ENCODE measurements around the gene SAMD1.
A peak's percentile ranks its signal among the peaks of the same experiment; 100 is the strongest.
"Not testable (repeated sequence)": the region's sequence is repeated elsewhere in the genome, so short reads cannot be mapped to it uniquely, and the experiment has no call there.

Gene SAMD1

DNA sequence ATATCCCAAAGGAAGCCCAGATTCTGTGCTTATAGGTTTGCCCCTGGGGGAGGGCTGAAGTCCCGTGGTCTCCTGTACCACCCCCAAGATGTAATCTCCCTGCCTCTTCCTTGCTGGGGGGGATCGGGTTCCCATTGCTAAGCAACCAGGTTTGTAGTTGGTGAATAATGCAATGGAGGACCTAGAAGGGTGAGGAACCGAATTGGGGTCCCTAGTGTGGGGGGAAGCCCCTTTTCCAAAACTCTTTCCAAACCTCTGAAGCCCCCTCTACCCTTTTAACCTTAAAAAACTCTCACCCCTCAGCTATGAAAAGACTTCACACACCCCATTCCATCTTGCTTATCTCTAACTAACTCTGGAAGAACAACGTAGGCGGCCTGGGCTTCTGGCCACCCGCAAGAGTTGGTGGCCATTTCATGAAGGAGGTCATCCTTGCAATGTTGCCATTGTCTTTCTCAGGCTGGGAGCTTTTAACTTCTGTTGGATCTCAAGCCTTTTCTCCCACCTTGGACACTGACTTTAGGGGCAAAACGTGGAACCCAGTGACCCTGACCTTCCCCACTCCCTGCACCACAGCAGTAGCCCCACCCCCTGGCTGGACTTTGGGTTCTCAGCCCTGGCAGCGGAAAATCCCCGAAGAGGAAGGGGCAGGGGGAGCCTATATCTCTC lies 29.3 kb downstream of the SAMD1 start:
- no peak for DNase-seq

DNA sequence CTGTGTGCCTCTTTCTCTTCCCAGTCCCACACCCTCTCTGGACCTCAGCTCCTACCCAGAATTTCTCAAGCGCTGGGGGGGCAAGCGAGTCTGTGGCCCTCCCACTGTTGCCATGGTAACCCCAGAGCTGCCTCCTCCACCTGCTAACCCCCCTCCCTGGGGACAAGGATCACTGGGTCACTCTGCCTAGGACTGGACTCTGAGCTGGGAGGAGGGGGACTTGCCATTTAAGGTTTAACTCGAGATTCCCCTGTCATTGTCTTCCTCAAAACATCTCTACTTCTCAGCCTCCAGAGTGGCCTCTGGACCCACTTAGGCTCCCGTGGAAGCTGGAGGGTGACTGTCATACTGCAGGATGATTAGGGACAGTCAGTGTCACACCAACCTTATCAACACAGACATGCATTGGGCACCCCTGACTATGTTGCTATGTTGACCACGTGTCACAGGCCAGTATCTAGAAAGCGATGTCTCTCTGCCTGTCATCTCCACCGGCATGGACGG lies 30.8 kb downstream of the SAMD1 start:
- DNase-seq = no peak

DNA sequence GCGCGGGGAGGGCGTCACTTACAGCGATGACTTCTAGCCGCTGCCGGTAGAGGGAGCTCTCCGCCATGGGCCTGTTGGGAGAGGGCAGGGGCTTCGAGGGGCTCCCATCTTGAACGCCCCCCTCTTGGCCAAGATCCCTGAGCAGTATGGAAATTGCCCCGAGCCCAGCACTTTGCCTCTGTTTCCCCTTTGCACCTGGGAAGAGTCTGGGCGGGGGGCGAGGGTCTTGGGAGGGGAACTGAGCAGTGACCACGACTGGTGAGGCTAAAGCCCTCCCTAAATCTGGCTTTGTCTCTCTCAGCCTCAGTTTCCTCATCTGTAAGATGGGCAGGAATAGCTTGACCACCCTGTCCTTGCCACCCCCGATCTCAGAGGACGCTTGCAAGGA lies 31.5 kb downstream of the SAMD1 start:
- no peak for DNase-seq

DNA sequence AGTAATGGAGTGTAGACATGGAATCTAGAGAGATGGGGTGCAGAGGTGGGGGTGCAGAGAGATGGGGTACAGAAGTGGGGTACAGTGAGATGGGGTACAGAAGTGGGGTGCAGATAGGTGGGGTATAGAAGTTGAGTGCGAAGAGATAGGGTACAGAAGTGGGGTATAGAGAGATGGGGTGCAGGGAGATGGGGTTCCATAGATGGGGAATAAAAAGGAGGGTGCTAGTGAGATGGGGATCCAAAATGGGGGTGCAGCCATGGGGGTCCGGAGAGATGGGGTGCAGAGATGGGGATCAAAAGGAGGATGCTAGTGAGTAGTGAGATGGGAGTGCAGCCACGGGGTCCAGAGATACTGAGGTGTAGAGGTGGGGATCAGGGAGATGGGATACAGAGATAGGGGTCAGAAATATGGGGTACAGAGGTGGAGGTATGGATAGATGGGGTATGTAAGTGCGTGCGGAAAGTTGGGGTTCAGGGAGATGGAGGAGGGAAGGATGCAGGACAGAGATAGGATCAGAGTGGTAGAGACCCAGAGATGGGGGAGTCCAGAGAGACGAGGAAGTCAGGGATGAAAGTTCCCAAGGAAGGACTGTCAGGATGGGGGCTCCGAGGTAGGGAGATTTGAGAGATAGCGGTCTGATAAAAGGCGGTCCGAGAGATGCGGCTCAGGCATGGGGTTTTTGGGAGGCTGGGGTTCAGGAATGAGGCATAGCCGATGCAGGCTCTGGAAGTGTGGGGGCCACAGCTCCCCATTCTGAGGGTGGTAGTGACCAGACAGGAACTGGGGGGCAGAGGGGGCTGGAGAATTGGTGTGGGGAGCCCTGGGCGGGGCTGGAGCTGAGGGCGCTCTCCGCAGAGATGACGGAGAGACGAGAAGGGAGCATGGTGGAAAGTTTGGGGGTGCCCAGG lies 32.1 kb downstream of the SAMD1 start:
- no peak for DNase-seq

DNA sequence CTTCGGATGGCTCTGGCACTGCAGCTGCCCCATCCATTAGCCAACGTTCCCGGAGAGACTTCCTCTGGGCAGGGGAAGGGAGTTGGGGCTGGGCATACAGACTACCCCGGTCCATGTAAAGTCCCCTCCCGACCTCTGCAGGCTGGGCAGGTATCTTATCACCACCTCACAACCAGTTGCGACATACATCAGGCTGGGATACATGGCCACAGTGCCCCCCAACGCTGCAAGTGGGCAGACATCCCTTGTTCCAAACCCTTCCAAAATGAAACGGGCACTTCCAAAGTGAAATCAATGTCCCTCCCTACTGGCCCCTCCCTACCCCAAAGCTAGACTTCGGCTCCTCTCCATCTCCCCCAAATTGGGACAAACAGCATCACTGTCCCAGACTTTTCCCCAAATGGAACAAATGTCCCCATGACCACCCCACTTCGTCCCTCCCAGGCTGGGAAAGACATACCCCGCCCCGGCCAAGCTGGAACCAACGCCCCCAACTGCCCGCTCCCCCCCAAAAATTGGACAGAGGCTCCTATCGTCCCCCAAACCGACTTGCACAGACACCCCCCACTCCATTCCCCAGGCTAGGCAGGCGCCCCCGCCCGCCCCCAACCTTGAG lies 33.7 kb downstream of the SAMD1 start:
- DNase-seq = no peak

DNA sequence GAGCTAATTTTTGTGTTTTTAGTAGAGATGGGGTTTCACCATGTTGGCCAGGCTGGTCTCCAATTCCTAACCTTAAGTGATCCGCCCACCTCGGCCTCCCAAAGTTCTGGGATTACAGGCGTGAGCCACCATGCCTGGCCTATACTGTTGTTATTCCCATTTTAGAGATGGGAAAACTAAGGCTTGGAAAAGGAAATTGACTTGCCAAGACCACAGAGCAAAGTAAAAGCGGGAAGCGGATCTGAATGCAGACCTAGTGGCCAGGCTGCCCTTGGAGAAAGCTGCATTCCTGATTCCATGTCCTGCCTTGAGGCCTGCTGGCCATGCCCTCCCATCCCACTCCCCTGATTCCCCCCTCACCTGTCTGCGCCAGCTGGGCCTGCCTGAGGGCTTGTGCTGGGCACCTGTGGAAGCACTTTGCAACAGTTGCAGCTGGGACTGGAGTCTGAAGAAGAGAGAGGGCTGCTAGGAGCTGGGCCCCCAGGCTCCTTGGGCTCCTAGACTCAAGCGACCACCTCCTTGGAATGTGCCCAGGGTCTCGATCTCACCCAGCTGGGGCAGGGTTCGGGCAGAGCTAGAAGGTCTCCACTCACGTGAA lies 34.4 kb downstream of the SAMD1 start:
- no peak for DNase-seq

DNA sequence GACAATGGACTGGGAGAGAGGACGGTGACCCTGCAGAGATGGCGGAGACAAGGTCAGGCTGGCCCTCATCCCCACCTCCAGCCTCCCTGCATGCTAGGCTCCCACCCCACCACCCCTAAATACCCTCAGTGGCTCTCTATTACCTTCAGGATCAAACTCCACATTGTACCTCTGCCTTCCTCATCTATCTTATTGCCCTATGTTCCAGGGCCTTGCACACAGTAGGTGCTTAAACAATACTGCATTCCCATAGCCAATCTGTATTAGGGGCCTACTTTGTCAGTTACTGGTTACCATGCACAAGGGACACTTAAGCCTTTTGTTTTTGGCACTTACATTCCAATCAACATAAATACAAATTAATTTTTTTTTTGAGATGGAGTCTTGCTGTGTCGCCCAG lies 35.2 kb downstream of the SAMD1 start:
- no peak for DNase-seq

DNA sequence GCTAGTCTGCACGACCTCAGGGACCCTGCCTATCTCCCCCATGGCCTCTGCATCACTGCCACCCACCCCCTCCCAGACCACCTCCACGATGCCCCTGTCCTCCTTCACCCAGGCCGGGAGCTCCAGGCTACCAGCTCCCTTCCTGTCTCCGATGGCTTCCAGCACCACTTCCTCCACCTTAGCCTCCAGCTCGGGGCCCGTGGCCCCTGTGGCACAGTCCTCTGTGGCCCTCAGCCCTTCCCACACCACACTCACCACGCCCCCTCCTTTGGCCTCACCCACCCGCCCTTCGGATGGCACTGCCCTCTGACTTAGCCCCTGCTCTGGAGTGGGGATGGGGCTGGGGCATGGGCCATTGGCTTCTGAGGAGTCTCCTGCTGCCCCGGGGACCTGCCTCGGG lies 35.8 kb downstream of the SAMD1 start:
- no peak for DNase-seq

DNA sequence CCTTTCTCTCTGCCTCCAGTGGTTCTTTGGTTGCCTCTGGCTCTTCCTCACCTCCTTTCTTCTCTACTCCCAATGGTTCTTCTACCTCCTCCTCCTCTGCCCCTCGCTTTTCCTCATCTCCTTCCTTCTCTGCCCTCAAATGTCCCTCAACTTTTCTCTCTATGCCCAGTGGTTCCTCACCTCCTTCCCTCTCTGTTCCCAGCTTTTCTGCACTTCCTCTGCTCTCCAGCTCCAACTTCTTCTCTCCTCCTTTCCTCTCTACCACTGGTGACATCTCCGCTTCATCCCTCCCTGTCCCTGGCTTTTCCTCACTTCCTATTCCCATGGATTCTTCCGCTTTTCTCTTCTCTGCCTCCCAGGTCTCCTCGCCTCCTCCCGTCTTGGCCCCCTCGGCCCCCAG lies 36.5 kb downstream of the SAMD1 start:
- DNase-seq = no peak

DNA sequence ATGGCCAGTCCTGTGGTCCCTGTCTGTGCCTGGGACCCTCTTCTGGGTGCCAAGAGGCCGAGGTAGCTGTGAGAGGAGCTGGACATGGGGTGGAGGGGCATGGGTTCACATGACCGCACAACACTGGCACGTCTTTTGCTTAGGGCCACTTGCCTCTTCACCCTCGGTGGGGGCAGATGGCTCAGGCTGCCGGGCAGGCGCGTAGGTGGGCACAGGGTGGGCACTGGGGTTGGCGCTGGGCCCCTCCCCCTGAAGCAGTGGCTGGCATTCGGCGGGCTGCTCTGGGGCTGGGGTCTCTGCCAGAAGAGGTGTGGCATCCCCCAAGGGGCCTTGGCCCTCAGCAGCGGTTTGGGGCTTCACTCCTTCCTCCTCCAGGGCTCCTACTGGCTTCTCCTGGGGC lies 37.1 kb downstream of the SAMD1 start:
- no peak for DNase-seq

DNA sequence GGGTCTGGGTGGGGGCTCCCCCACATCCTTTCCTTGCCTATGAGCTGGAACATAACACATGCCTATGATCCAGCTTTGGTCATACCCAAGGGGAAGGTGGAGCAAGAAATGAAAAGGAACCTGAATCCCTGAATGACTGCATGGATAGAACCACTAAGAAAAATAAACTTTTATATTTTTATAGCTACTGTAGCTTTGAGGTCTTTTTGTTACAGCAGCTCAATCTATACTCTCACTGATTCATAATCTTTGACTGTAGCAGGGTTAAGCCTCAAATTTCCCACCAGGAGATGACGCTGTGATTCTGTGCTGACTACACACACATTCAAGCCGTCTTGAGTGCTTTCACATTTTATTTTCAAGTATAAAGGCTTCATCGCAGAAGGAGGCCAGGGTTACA lies 37.5 kb downstream of the SAMD1 start:
- no peak for DNase-seq

DNA sequence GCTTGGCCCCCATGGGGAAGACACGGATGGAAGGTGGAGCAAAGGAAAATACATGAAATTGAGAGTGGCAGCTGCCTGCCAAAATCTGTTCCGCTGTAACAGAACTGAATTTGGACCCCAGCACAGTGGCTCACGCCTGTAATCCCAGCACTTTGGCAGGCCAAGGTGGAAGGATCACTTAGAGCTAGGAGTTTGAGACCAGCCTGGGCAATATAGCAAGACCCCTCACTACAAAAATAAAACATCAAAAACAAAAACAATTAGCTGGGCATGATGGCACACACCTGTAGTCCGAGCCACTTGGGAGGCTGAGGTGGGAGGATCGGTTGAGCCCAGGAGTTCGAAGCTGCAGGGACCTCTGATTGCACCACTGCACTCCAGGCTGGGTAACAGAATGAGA lies 38.1 kb downstream of the SAMD1 start:
- DNase-seq = no peak

DNA sequence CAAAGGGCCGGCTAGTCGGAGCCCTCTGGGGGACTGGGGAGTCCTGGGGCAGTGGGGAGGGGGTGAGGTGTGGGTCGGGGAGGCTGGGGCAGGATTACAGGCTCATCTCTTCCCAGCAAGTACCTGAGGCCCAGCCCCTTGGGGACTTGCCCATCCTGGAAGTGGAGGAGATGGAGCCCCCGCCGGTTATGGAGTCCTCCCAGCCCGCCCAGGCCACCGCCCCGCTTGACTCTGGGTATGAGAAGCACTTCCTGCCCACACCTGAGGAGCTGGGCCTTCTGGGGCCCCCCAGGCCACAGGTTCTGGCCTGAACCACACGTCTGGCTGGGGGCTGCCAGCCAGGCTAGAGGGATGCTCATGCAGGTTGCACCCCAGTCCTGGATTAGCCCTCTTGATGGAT lies 38.6 kb downstream of the SAMD1 start:
- DNase-seq = no peak

DNA sequence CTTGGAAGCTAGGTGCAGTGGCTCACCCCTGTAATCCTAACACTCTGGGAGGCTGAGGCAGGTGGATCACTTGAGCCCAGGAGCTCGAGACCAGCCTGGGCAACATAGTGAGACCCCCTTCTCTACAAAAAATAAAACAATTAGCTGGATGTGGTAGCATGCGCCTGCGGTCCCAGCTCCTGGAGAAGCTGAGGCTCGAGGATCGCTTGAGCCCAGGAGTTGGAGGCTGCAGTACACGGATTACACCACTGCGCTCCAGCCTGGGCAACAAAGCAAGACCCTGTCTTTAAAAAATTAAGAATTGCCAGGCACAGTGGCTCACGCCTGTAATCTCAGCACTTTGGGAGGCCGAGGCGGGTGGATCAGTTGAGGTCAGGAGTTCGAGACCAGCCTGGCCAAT lies 39.6 kb downstream of the SAMD1 start:
- DNase-seq = not testable (repeated sequence)

DNA sequence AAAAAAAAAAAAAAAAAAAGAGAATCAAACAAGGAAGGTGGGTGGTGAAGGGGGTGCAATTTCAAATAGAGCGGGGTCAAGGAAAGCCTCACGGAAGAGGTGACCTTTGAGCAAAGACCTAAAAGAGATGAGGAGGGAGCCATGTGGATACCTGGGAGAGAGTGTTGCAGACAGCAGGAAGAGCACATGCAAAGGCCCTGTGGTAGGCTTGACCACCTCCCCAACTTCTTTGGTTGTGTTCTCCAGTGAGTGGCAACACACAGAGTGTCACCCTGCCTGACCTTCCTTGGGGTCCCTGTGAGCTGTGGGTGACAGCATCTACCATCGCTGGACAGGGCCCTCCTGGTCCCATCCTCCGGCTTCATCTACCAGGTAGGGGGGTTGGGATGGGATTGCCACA lies 40.0 kb downstream of the SAMD1 start:
- DNase-seq = no peak

DNA sequence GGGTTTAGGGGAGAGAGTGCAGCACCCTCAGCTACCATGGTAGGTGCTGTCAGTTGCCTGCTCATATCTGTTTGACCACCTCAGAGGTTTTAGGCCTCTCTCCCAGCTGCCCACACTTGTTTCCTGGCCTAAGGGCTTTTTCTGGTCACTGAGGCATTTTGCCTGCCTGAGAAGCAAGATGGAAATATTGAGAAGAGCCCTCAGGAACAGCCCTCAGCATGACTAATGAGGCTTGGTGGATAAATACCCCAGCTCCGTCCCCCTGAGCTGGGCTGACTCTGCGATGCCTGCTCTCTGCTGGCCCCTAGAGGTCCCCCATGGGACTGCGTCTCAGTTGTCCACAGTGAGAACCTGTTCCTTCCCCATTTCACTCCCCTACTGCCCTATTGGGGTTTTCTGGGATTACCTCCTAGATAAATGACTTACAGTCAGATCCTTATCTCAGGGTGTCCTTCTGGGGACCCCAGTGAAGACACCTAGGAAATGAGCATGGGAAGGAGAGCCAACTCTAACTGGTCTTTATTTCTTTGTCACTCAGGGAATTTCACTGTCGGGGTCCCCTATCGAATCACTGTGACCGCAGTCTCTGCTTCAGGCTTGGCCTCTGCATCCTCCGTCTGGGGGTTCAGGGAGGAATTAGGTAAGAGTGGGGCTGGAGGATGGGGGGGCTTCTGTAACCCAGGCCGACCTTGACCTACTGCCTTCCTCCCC lies 42.0 kb downstream of the SAMD1 start:
- DNase-seq = peak; percentile 27

DNA sequence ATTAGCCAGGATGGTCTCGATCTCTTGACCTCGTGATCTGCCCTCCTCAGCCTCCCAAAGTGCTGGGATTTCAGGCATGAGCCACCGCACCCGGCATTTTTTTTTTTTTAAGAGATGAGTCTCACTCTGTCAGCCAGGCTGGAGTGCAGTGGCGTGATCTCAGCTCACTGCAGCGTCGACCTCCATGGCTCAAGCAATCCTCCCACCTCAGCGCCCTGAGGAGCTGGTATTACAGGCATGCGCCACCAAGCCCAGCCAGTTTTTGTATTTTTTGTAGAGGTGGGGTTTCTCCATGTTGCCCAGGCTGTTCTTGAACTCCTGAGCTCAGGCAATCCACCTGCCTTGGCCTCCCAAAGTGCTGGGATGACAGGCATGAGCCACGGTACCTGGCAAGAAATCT lies 42.7 kb downstream of the SAMD1 start:
- DNase-seq = not testable (repeated sequence)

DNA sequence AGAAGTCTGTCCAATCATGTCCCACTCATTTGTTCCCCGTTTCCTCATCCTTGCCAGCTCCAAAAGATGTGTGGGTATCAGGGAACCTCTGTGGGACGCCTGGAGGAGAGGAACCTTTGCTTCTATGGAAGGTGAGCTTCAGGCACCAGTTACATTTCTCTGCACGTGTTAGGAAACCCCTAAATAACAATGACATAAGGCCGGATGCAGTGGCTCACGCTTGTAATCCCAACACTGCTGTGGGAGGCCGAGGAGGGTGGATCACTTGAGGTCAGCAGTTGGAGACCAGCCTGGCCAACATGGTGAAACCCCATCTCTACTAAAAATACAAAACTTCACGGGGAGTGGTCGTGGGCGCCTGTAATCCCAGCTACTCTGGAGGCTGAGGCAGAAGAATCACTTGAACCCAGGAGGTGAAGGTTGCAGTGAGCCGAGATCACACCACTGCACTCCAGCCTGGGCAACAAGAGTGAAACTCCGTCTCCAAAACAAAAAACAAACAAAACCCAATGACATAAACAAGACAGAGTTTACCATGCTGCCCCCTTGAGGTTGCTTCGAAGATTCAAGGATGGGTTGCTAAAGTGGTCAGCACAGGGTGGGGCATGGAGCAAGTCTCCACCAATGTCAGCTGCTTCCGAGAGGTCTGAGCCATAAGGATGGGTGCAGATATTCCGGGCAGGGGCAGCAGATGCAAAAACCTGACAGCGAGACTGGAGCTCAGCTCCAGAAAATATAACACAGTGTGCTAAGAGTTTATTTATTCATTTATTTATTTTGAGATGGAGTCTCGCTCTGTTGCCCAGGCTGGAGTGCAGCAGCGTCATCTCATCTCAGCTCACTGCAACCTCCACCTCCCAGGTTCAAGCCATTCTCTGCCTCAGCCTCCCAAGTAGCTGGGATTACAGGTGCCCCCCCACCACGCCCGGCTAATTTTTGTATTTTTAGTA lies 47.6 kb downstream of the SAMD1 start:
- peak; percentile 47 for DNase-seq

DNA sequence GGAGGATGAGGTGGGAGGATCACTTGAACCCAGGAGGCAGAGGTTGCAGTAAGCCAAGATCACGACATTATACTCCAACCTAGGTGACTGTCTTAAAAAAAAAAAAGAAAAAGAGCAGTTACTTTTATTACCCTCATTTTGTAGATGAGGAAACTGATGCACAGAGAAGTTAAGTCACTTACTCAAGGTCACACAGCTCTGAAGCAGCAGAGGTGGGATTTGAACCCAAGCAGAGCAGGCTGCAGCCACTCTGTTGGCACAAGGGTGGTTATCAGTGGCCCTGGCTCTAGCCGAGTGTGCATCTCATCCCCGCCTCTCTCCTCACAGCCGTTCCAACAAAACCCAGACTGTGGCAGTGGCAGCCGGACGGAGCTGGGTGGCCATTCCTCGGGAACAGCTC lies 51.4 kb downstream of the SAMD1 start:
- DNase-seq = no peak

Measured in fibroblast of skin of back (primary cell).